B cell (primary cell): ENCODE data around the gene REM2.

Experiments used
- CTCF ChIP-seq: fragments of 200-600 bp; IDR thresholded peaks from one replicate; pipeline ENCODE4 v1.8.0; 2022; ENCODE audit warnings: antibody characterized with exemption, mild to moderate bottlenecking
- EZH2 ChIP-seq: IDR thresholded peaks from 2 replicates; pipeline ENCODE4 v1.6.1; 2012; ENCODE audit warnings: borderline replicate concordance, low read depth, mild to moderate bottlenecking, moderate library complexity, low read length; ENCODE audit not compliant: insufficient read depth, poor library complexity, severe bottlenecking

- TF ChIP-seq CTCF (no peak), EZH2 (no peak)
These were observed 1.2 kb downstream of the REM2 start for GRCh38 chr14:22884076-22884737.
